IMR-90 (cell line): ENCODE results near the gene KIF3A. TPM values are rescaled to one million over a fixed set of nuclear protein-coding genes. Genes with fewer than 3 reads are reported as not detected.

Source experiments
- ATAC-seq: fragments of 200-7000 bp; cut with Tn5 transposase; 2 replicates; pipeline ENCODE4 v1.9.1; 2020; ENCODE audit warnings: low read depth, mild to moderate bottlenecking, moderate library complexity
- Bru-seq: library from RNA; stranded (reverse); fragments of 400-500 nt; gene quantifications from one replicate; lab custom pipeline; 2021; lab: Mats Ljungman, UMichigan
- BruChase-seq, 2 experiments: library from RNA; stranded (reverse); fragments of 400-500 nt; gene quantifications; one replicate each; lab custom pipeline; 2021; lab: Mats Ljungman, UMichigan
- BruUV-seq: library from RNA; stranded (reverse); fragments of 400-500 nt; replicated peaks from 2 replicates; lab custom pipeline; 2021; lab: Mats Ljungman, UMichigan
- CTCF ChIA-PET: fragments of 300-600 bp; formaldehyde crosslinking; extraction: SDS; loops from one replicate; lab custom pipeline; 2021; ENCODE audit warnings: antibody characterized with exemption; lab: Yijun Ruan, JAX
- POLR2A ChIA-PET: fragments of 300-600 bp; sonication (Branson Sonifier 250); formaldehyde crosslinking; loops from one replicate; lab custom pipeline; 2022; ENCODE audit warnings: antibody characterized with exemption; ENCODE audit not compliant: unreplicated experiment; lab: Charles Lee
- DNase-seq: peaks from one replicate; pipeline ENCODE4 v3.0.0; 2013
- H2AFZ ChIP-seq: replicated peaks from 2 replicates; pipeline ENCODE3; 2013; ENCODE audit warnings: low read length, mild to moderate bottlenecking; ENCODE audit not compliant: poor library complexity
- H2AK5ac ChIP-seq: 2 replicates; pipeline ENCODE4 v1.6.1; 2013; ENCODE audit warnings: low read depth, low read length, inconsistent platforms
- H2AK9ac ChIP-seq: replicated peaks from 2 replicates; pipeline ENCODE3; 2013; ENCODE audit warnings: mild to moderate bottlenecking, low read depth, low read length, moderate library complexity; ENCODE audit not compliant: poor library complexity
- H2BK120ac ChIP-seq: 2 replicates; pipeline ENCODE4 v1.6.1; 2013; ENCODE audit warnings: low read depth, low read length, inconsistent platforms
- H2BK15ac ChIP-seq: 3 replicates; pipeline ENCODE4 v1.6.1; 2013; ENCODE audit warnings: low read depth, low read length, inconsistent platforms
- H2BK20ac ChIP-seq: 2 replicates; pipeline ENCODE4 v1.6.1; 2013; ENCODE audit warnings: low read depth, mild to moderate bottlenecking, inconsistent platforms, low read length, moderate library complexity
- H2BK5ac ChIP-seq: 2 replicates; pipeline ENCODE4 v1.6.1; 2013; ENCODE audit warnings: mild to moderate bottlenecking, low read depth, low read length, inconsistent platforms; ENCODE audit not compliant: poor library complexity, severe bottlenecking
- H3K14ac ChIP-seq: replicated peaks from 2 replicates; pipeline ENCODE4 v1.6.1; 2013; ENCODE audit warnings: low read depth, low read length, inconsistent platforms
- H3K18ac ChIP-seq: 2 replicates; pipeline ENCODE4 v1.6.1; 2013; ENCODE audit warnings: low read depth, low read length, control low read depth
- H3K23ac ChIP-seq: 2 replicates; pipeline ENCODE4 v1.6.1; 2013; ENCODE audit warnings: low read depth, low read length, inconsistent platforms
- H3K27ac ChIP-seq: 2 replicates; pipeline ENCODE4 v1.5.1; 2013; ENCODE audit warnings: mild to moderate bottlenecking, control low read depth, low read length; ENCODE audit not compliant: insufficient read depth
- H3K27me3 ChIP-seq: 2 replicates; pipeline ENCODE4 v1.6.1; 2013; ENCODE audit warnings: low read length; ENCODE audit not compliant: control insufficient read depth, insufficient read depth
- H3K36me3 ChIP-seq: 2 replicates; pipeline ENCODE4 v1.6.1; 2013; ENCODE audit warnings: low read length, mixed read lengths; ENCODE audit not compliant: control insufficient read depth, insufficient read depth
- H3K4ac ChIP-seq: 2 replicates; pipeline ENCODE4 v1.6.1; 2013; ENCODE audit warnings: low read depth, low read length, inconsistent platforms
- H3K4me1 ChIP-seq: 2 replicates; pipeline ENCODE4 v1.6.1; 2013; ENCODE audit warnings: low read length, mixed read lengths; ENCODE audit not compliant: control insufficient read depth, insufficient read depth
- H3K4me2 ChIP-seq: 2 replicates; pipeline ENCODE4 v1.6.1; 2013; ENCODE audit warnings: low read depth, mild to moderate bottlenecking, control low read depth, low read length, moderate library complexity
- H3K4me3 ChIP-seq: 2 replicates; pipeline ENCODE4 v1.5.1; 2013; ENCODE audit warnings: low read depth, mild to moderate bottlenecking, control low read depth, low read length, moderate library complexity; ENCODE audit not compliant: insufficient read depth
- H3K56ac ChIP-seq: 2 replicates; pipeline ENCODE4 v1.6.1; 2013; ENCODE audit warnings: low read length, inconsistent platforms; ENCODE audit not compliant: insufficient read depth; ENCODE audit errors: extremely low read depth
- H3K79me1 ChIP-seq, 2 experiments: 2 replicates each; pipeline ENCODE4 v1.6.1; 2013; ENCODE audit warnings: low read length in 2 of 2, inconsistent platforms in 1 of 2, low read depth in 1 of 2
- H3K9ac ChIP-seq: 2 replicates; pipeline ENCODE4 v1.6.1; 2013; ENCODE audit warnings: low read depth, low read length, control low read depth
- H3K9me1 ChIP-seq: 2 replicates; pipeline ENCODE4 v1.6.1; 2013; ENCODE audit warnings: low read length, inconsistent platforms; ENCODE audit not compliant: insufficient read depth
- H3K9me3 ChIP-seq: 2 replicates; pipeline ENCODE4 v1.6.1; 2013; ENCODE audit warnings: low read length; ENCODE audit not compliant: control insufficient read depth, insufficient read depth
- H4K20me1 ChIP-seq: 2 replicates; pipeline ENCODE4 v1.6.1; 2013; ENCODE audit warnings: low read length, inconsistent platforms; ENCODE audit not compliant: insufficient read depth
- H4K5ac ChIP-seq: 2 replicates; pipeline ENCODE4 v1.6.1; 2013; ENCODE audit warnings: mild to moderate bottlenecking, low read depth, low read length, control low read depth
- H4K8ac ChIP-seq, 2 experiments: 2 replicates each; pipeline ENCODE4 v1.6.1; 2013; ENCODE audit warnings: low read depth in 2 of 2, low read length in 2 of 2, control low read depth in 1 of 2, inconsistent platforms in 1 of 2
- H4K91ac ChIP-seq: 2 replicates; pipeline ENCODE4 v1.6.1; 2013; ENCODE audit warnings: low read depth, low read length, inconsistent platforms; ENCODE audit not compliant: insufficient read depth
- MXI1 ChIP-seq: IDR thresholded peaks from 2 replicates; pipeline ENCODE4 v1.6.1; 2012; ENCODE audit warnings: low read depth, mild to moderate bottlenecking, low read length, moderate library complexity, borderline replicate concordance
- RAD21 ChIP-seq: IDR thresholded peaks from 2 replicates; pipeline ENCODE4 v1.6.1; 2012; ENCODE audit warnings: low read length, improper control_type of control experiment
- RCOR1 ChIP-seq: IDR thresholded peaks from 2 replicates; pipeline ENCODE4 v1.6.1; 2012; ENCODE audit warnings: mild to moderate bottlenecking, low read length, improper control_type of control experiment; ENCODE audit not compliant: insufficient replicate concordance
- WGBS, 2 experiments: methylation state at CpG; one replicate each; pipeline versions ENCODE4 v1.1.5 to v1.1.7; 2013; ENCODE audit warnings: missing lambda C conversion rate in 2 of 2; ENCODE audit not compliant: insufficient read length in 1 of 2; ENCODE audit errors: extremely low coverage in 2 of 2; 5-methylcytosine and 5-hydroxymethylcytosine counted together
- dilution Hi-C: fragments of 300-500 bp; cut with HindIII; formaldehyde crosslinking; loops from one replicate; pipeline ENCODE4 v1.14.3; 2018; ENCODE audit warnings: low sequenced_read_pairs; ENCODE audit not compliant: unreplicated experiment
- in situ Hi-C: fragments of 300-500 bp; cut with MboI; formaldehyde crosslinking; loops from 3 replicates; pipeline ENCODE4 v1.14.3; 2019; ENCODE audit warnings: low sequenced_read_pairs, inconsistent platforms, mixed read lengths
- intact Hi-C: fragments of 100-400 bp; cut with micrococcal nuclease; formaldehyde crosslinking; loops from 2 replicates; pipeline ENCODE4 v1.10.0; 2022
- long read RNA-seq: library from polyadenylated mRNA; unstranded; transcript quantifications from one replicate; pipeline ENCODE4 v2.0.0, GENCODE V29; 2021; ENCODE audit not compliant: unreplicated experiment
- polyA plus RNA-seq, 3 experiments: library from polyadenylated mRNA; depleted of rRNA; stranded (reverse); fragments of >200 nt; gene quantifications; 2 replicates each; pipeline ENCODE4 v1.2.3, GENCODE V29; 2012; ENCODE audit warnings: low replicate concordance in 1 of 3
- total RNA-seq: library from RNA; depleted of rRNA; stranded (reverse); fragments of >200 nt; gene quantifications from 2 replicates; pipeline ENCODE4 v1.2.3, GENCODE V29; 2012; rRNA removed

The KIF3A gene
- total RNA-seq (4.3 and 9.4 TPM in 2 replicates), polyA plus RNA-seq (2012; rRNA removed) (3.4 and 4.5 TPM in 2 replicates), Bru-seq, nascent RNA (percentile 69 among the genes with signal in this experiment), BruChase-seq, experiment 1, labeled RNA remaining after a 6-hour chase (percentile 75 among the genes with signal in this experiment), BruChase-seq, experiment 2, labeled RNA remaining after a 2-hour chase (percentile 86 among the genes with signal in this experiment)
- polyA plus RNA-seq (2012; cell fraction: cytosol; rRNA removed): 0.64 and 1.4 TPM in 2 replicates
- 1.8 and 7.0 TPM in 2 replicates for polyA plus RNA-seq (2012; cell fraction: nucleus; rRNA removed; ENCODE audit: low replicate concordance)
- long read RNA-seq, partial matches to known transcripts: 13 of 15 reads
- long read RNA-seq, other reads (novel, unspliced or antisense): 2 of 15 reads

GRCh38 chr5:132736853-132737833 is at the start of gene KIF3A:
KIF3A (minus strand) TSS chr5:132737546; CDS start chr5:132737419, 127 bp downstream.
- H2BK20ac ChIP-seq: no peak within 1 kb of the TSS
- peak within 1 kb of the TSS; percentile 6; the same call in 1 of the 2 replicates for H3K4ac ChIP-seq
- intact Hi-C loops: no loop called here
- peak within 1 kb of the TSS; percentile 84 for H3K4me3 ChIP-seq
- no peak within 1 kb of the TSS for H2AK9ac ChIP-seq
- POLR2A ChIA-PET: interaction anchor here (0.6 to 0.7 kb wide), 2 partner anchors 8 to 9 kb away, joined by 3 to 7 read pairs; no protein-coding TSS in a partner anchor
- no peak within 1 kb of the TSS for H2BK5ac ChIP-seq
- H3K56ac ChIP-seq: no peak within 1 kb of the TSS
- no peak within 1 kb of the TSS for H2BK15ac ChIP-seq
- H3K9ac ChIP-seq: peak within 1 kb of the TSS; percentile 80
- H3K18ac ChIP-seq: no peak within 1 kb of the TSS
- peak within 1 kb of the TSS; percentile 26; the same call in 1 of the 2 replicates for H4K91ac ChIP-seq
- in situ Hi-C loops: no loop called here
- 0 out of 2 replicates have a peak, but pooled peaks cover 5% of the 10 kb centered on the region for H3K9me1 ChIP-seq
- no TSS peak for BruUV-seq
- H2AFZ ChIP-seq: peak within 1 kb of the TSS; percentile 96
- peak within 1 kb of the TSS; percentile 64 for H3K27ac ChIP-seq
- H3K27me3 ChIP-seq: no peaks in the 10 kb centered on the region
- TF ChIP-seq RCOR1 (no peak), MXI1 (peak; percentile 61; the same call in 1 of the 2 replicates), RAD21 (no peak)
- H3K9me3 ChIP-seq: peaks cover under 1% of the 10 kb centered on the region; the same call in 1 of the 2 replicates
- no peaks in the 10 kb centered on the region for H3K4me1 ChIP-seq
- H4K5ac ChIP-seq: peak within 1 kb of the TSS; percentile 18; the same call in 1 of the 2 replicates
- H3K4me2 ChIP-seq: peak within 1 kb of the TSS; percentile 95
- 1% methylated on average over 49 of the region's 81 CpGs; no CpG with 5 or more reads in 1 of the 2 experiments for WGBS, 2 experiments
- 0 out of 2 replicates have a peak within 1 kb of the TSS, but pooled peaks have one; percentile 31 for H3K14ac ChIP-seq
- H2AK5ac ChIP-seq: no peak within 1 kb of the TSS
- dilution Hi-C loops: no loop called here
- H3K79me1 ChIP-seq: peaks cover 12 to 13% of the 10 kb centered on the region in 2 experiments; a peak in 3 of 4 replicates
- CTCF ChIA-PET: interaction anchor here (0.5 to 1.3 kb wide), 4 partner anchors 10 to 83 kb away, joined by 3 to 6 read pairs (median 4); partner anchors contain the start of gene CCNI2
- no peak within 1 kb of the TSS for H3K23ac ChIP-seq
- ATAC-seq: peak; percentile 99
- DNase-seq: peak; percentile 91
- no peaks in the 10 kb centered on the region for H4K20me1 ChIP-seq
- peak within 1 kb of the TSS; percentile 61 to 86 for H4K8ac ChIP-seq
- no peak within 1 kb of the TSS for H2BK120ac ChIP-seq
- peaks cover 2% of the 10 kb centered on the region; the same call in 1 of the 2 replicates for H3K36me3 ChIP-seq
